Measurements from ENCODE around the gene LSS.

The LSS gene

DNA sequence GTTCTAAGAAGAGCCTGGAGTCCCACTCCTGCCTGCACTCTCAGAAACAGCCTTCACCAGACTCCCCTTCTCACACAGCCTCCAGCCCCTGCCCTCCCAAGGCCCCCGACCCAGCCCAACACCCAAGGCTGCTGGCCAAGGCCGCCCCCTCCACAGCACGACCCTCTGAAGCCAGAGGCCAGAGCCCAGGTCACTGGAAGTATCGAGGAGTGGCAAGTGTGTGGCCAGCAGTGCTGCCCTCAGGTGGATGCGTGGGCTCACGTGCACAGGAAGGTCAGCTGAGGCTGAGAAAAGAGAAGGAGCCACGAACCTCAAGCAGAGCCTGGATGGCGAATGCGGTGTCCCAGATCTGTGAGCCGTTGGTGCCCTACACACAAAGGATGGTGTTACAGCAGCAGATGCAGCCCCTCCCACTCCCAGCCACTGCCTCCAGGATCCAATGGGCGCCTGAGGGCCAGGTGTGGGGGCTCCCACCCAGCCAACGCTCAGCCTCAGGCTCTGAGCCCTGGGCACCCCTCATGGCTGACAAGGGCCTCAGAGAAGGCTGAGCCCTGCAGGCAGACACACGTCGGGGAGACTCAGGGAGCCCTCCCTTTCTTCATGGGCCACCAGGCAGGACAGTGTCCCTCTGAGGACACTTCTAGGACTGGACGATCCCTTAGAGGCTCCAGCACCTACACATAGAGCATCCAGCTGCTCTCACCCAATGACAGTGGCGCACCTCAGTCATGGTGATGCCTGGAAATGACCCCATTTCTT is 18.0 kb downstream of the LSS start:
- Histone ChIP-seq H3K4me3 (no peak overlapping the region), H3K27ac (no peak overlapping the region)
- TF ChIP-seq, protein P1, sequence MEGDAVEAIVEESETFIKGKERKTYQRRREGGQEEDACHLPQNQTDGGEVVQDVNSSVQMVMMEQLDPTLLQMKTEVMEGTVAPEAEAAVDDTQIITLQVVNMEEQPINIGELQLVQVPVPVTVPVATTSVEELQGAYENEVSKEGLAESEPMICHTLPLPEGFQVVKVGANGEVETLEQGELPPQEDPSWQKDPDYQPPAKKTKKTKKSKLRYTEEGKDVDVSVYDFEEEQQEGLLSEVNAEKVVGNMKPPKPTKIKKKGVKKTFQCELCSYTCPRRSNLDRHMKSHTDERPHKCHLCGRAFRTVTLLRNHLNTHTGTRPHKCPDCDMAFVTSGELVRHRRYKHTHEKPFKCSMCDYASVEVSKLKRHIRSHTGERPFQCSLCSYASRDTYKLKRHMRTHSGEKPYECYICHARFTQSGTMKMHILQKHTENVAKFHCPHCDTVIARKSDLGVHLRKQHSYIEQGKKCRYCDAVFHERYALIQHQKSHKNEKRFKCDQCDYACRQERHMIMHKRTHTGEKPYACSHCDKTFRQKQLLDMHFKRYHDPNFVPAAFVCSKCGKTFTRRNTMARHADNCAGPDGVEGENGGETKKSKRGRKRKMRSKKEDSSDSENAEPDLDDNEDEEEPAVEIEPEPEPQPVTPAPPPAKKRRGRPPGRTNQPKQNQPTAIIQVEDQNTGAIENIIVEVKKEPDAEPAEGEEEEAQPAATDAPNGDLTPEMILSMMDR (IDR thresholded peaks at IDR 0.05) = no peak
- no peak for DNase-seq (ENCODE audit: low spot score)

DNA sequence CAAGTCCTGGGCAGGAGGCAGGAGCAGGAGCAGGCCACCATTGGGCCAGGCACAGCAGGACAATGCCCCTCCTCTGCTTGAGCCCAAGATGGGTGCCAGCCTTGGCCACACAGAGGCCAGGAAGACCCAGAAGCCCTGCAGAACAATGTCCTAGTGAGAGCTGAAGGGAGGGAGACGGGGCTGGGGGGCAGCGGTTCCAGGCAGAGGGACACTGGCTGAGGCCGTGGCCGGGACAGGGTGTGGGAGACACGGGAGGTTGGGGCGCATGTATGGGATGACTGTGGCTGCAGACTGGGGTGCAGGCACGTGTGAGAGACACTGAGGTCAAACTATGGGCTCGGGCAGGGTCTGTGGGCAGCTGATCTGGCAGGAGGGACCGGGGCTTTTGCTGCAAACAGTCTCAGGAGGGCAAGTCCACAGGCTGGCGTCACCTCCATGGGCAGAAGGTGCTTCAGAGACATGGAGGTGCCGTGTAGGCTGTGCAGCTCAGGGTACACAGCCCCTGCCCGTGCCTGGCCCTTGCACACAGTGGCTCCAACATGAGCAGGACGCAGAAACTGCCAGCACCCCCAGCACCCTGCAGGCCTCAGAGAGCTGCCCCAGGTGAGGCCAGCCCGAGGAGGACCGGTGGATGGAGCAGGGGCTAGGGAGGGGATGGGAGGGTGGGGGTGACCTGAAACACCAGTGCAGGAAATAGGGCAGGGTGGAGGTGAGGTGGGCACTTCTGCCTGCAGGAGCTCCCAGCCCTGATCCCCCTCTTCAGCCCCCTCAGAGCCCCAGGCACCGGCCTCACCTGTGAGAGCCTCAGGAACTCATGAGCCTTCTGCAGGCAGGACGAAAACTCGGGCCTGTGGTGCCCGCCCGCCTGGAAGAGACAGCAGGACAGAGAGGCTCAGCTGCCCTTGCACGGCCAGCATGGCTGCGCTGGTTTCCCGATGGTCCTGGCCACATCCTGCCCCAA is 19.5 kb downstream of the LSS start:
- TF ChIP-seq, protein P1 (IDR thresholded peaks at IDR 0.05) = no peak
- no peak overlapping the region for H3K4me3 ChIP-seq
- no peak for DNase-seq (ENCODE audit: low spot score)

DNA sequence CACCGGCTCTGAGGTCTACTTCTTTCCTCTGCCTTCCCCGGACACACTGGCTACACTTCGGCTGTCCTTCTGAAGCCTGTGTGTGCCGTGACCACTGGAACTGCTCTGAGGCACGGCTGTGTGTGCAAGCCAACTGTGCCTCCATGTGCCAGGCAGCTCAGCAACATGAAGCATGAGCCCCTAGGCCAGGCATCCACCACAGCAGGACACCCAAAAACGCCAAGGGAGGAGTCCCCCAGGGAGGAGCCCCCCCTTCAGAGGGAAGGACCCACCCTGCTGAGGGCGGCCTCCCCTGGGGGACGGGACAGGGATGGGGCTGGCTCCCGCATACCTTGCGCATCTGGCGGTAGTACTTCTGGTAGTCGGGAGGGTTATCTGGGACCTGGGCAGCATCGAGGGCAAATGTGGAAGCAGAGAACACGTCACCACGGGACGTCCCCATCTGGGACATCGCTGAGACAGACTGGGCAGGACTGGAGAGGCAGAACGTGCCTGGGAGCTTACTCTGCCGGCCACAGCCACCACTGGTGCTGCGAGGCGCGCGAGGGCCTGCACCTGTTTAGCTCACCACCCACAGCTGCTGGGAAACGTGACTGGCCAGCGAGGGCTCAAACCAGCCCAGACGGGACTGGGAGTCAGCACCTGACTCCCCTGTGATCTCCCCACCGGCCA is 20.5 kb downstream of the LSS start:
- TF ChIP-seq, protein P1 (IDR thresholded peaks at IDR 0.05) = no peak
- no peak for DNase-seq (ENCODE audit: low spot score)
- no peak overlapping the region for H3K27ac ChIP-seq
- no peak overlapping the region for H3K4me3 ChIP-seq

More for the DNA sequence above, 19.5 kb downstream of the LSS start:
- H3K27ac ChIP-seq = no peak overlapping the region

DNA sequence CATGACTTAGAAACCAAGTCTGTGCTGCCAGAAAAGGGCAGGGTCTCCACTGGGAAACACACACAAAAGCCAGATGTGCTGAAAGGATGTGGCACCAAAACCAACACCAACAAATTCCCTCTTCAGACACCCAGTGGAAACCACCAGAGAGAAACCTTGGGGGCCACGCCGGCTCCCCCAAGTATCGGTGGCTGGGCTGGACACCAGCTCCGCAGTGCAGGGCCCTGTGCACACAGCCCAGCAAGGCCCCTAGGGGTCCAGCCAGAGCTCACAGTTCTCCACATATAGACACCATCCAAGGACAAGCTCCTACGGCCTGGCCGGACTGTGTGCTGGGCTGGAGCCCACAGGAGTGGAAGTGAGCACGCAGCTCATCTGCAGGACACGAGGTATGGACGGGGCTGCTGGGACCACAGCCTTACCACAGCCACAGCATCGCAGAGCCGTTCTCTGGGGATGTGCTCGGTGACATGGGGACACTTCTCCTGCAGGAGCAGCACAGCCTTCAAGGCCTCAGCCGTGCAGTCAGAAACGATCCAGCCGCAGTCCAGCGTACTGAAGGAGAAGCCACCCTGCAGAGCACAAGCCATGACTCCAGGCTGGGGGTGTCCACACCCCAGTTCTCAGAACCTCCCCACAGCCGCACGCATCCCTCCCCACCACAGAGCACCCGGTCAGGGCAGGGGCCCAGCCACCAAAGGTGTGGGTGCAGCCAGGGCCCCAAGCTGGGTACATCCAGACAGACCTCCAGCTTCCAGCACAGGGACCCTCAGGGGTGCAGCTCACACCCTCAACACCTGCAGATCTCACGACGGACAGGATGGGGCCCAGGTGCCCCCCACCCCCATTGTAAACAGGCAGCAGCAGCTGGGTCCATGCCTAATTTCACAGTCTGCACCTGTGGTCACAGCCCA is 21.3 kb downstream of the LSS start:
- no peak for DNase-seq (ENCODE audit: low spot score)
- Histone ChIP-seq H3K4me3 (no peak overlapping the region), H3K27ac (no peak overlapping the region)
- TF ChIP-seq, protein P1 (IDR thresholded peaks at IDR 0.05) = no peak

DNA sequence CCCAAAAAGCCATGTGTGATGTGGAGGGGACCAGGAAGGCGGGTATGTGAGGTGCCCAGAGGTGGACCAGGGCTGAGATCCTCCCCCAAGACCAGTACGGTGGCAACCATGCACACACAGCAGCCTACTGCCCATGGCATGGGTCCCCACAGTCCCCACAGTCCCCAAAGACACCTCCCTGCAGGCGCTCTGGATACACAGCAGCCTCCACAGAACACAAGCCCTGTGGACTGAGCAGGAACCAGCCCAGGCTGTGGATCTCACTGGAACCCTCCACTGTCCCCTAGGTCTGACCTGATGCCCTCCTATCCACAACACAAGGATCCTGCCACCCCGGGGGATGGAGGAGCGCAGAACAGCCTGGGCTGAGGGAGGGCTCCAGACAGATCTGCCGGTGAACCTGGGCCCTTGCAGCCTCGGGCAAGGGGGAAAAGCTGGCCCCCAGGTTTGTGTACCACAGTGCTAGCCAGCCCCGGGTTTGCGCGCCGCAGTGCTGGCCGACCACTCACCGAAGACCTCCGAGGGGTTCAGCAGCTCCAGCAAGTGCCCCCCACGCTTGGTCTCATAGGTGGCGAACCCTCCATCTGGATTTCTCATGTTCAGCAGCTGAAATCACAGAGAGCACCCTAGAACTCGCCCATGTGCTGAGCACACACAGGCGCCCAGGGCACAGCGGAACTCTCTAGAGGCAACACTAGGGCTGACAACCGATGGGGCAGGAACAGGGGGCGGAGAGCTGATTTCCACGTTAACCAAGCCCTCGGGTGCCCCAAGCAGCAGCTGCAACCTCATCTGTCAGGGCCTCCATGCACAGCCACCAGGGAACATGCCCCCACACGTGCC is 22.2 kb downstream of the LSS start:
- DNase-seq (ENCODE audit: low spot score) = no peak
- Histone ChIP-seq H3K27ac (no peak overlapping the region), H3K4me3 (no peak overlapping the region)
- TF ChIP-seq, protein P1 (IDR thresholded peaks at IDR 0.05) = no peak
